GM04504 (cell line): ENCODE data around the gene FAM76A.
"Not testable (repeated sequence)": the region's sequence is repeated elsewhere in the genome, so short reads cannot be mapped to it uniquely, and the experiment has no call there.

Experiments
- DNase-seq: peaks from one replicate; pipeline ENCODE4 v3.0.0-alpha.2; 2012; ENCODE audit warnings: low read depth

FAM76A gene

GRCh38 chr1:27725374-27726172 lies at the start of gene FAM76A:
Gene FAM76A (plus strand): TSS chr1:27725961. CDS start chr1:27726081, 120 bp downstream.
- peak; percentile 99 for DNase-seq

GRCh38 chr1:27676410-27676809 lies 49.4 kb upstream of the FAM76A start:
- no peak for DNase-seq

- no peak for DNase-seq
Measured at GRCh38 chr1:27678747-27679146, 47.0 kb upstream of the FAM76A start.

GRCh38 chr1:27680225-27680791 lies 45.5 kb upstream of the FAM76A start:
- DNase-seq = not testable (repeated sequence)

- DNase-seq = not testable (repeated sequence)
Measured at GRCh38 chr1:27681580-27681979, 44.2 kb upstream of the FAM76A start.

GRCh38 chr1:27682351-27682944 lies 43.3 kb upstream of the FAM76A start:
- DNase-seq = no peak

GRCh38 chr1:27684176-27684575 lies 41.6 kb upstream of the FAM76A start:
- no peak for DNase-seq

GRCh38 chr1:27686223-27686990 lies 39.4 kb upstream of the FAM76A start:
- DNase-seq = no peak

- DNase-seq = no peak
Measured at GRCh38 chr1:27687906-27688305, 37.9 kb upstream of the FAM76A start.

GRCh38 chr1:27689423-27690173 lies 36.2 kb upstream of the FAM76A start:
- DNase-seq = peak; percentile 33

- no peak for DNase-seq
Measured at GRCh38 chr1:27690183-27690582, 35.6 kb upstream of the FAM76A start.

GRCh38 chr1:27696835-27697234 lies 28.9 kb upstream of the FAM76A start:
- not testable (repeated sequence) for DNase-seq

- no peak for DNase-seq
Measured at GRCh38 chr1:27704958-27705357, 20.8 kb upstream of the FAM76A start.

GRCh38 chr1:27705545-27705944 lies 20.2 kb upstream of the FAM76A start:
- no peak for DNase-seq

- no peak for DNase-seq
Measured at GRCh38 chr1:27710574-27710973, 15.2 kb upstream of the FAM76A start.

- no peak for DNase-seq
Measured at GRCh38 chr1:27713139-27713725, 12.5 kb upstream of the FAM76A start.

- no peak for DNase-seq
Measured at GRCh38 chr1:27713869-27714513, 11.8 kb upstream of the FAM76A start.

- DNase-seq = no peak
Measured at GRCh38 chr1:27716262-27716895, 9.4 kb upstream of the FAM76A start.

GRCh38 chr1:27719286-27720251 lies 6.2 kb upstream of the FAM76A start:
- DNase-seq = no peak
